Measurements from ENCODE around the gene KIAA1958.
A peak's percentile ranks its signal among the peaks of the same experiment; 100 is the strongest.
"Not testable (repeated sequence)": the region's sequence is repeated elsewhere in the genome, so short reads cannot be mapped to it uniquely, and the experiment has no call there.

KIAA1958 gene

GRCh38 chr9:112669326-112669725 is 182.7 kb downstream of the KIAA1958 start:
- no peak for DNase-seq

- no peak for DNase-seq
Observed at GRCh38 chr9:112670991-112671625, 184.5 kb downstream of the KIAA1958 start.

GRCh38 chr9:112673221-112673620 is 186.6 kb downstream of the KIAA1958 start:
- not testable (repeated sequence) for DNase-seq

GRCh38 chr9:112677040-112677439 is 190.4 kb downstream of the KIAA1958 start:
- DNase-seq, result no peak

GRCh38 chr9:112680731-112681402 is 194.2 kb downstream of the KIAA1958 start:
- DNase-seq, result no peak

GRCh38 chr9:112689161-112689740 is 202.6 kb downstream of the KIAA1958 start:
- no peak for DNase-seq

GRCh38 chr9:112694706-112695555 is 208.3 kb downstream of the KIAA1958 start:
- no peak for DNase-seq

GRCh38 chr9:112696461-112696860 is 209.8 kb downstream of the KIAA1958 start:
- no peak for DNase-seq

GRCh38 chr9:112699230-112699629 is 212.6 kb downstream of the KIAA1958 start:
- DNase-seq, result no peak

- DNase-seq, result peak; percentile 2
Observed at GRCh38 chr9:112700085-112700484, 213.5 kb downstream of the KIAA1958 start.

GRCh38 chr9:112703304-112703703 is 216.7 kb downstream of the KIAA1958 start:
- DNase-seq, result no peak

GRCh38 chr9:112705768-112706427 is 219.3 kb downstream of the KIAA1958 start:
- peak; percentile 70 for DNase-seq

- DNase-seq, result peak; percentile 39
Observed at GRCh38 chr9:112711050-112711689, 224.5 kb downstream of the KIAA1958 start.

GRCh38 chr9:112712678-112713077 is 226.1 kb downstream of the KIAA1958 start:
- DNase-seq, result no peak

GRCh38 chr9:112717661-112718331 is 231.2 kb downstream of the KIAA1958 start, which contains the start of gene INIP:
TSS of gene INIP (minus strand) at chr9:112718117. CDS start at chr9:112716485, 1,632 bp downstream.
- peak; percentile 96 for DNase-seq

All from fibroblast of upper back skin (primary cell).